ENCODE measurements around the gene KIF9.
"Not testable (repeated sequence)": the region's sequence is repeated elsewhere in the genome, so short reads cannot be mapped to it uniquely, and the experiment has no call there.

Gene KIF9

DNA sequence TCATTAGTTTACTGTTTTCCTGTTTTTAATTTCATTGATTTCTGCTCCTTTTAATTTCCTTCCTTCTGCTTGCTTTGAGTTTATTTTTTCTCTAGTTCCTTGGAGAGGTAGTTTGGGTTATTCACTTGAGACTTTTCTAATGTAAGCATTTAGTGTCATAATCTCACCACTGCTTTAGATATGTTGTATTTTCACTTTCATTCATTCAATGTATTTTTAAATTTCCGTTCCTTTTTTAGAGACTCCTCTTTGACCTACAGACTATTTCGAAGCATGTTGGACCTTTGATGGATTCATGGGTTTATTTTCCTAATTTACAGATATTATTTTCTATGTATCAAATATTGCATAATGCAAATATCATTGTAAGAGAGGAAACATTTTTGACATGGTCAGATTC, 23.4 kb upstream of the KIF9 start:
- Mint-ChIP-seq H3K4me3 (no peak overlapping the region), H3K27ac (ENCODE audit: low read depth) (no peak overlapping the region), H3K9me3 (no peaks in the 10 kb centered on the region), H3K27me3 (no peaks in the 10 kb centered on the region), H3K4me1 (peaks cover 14% of the 10 kb centered on the region), H3K36me3 (ENCODE audit: insufficient read depth) (peaks cover 32% of the 10 kb centered on the region)
- DNase-seq (ENCODE audit: low spot score in 2 of 2) (no peak), ATAC-seq (replicated peaks; ENCODE audit: extremely low read depth, poor library complexity, severe bottlenecking) (no peak)

DNA sequence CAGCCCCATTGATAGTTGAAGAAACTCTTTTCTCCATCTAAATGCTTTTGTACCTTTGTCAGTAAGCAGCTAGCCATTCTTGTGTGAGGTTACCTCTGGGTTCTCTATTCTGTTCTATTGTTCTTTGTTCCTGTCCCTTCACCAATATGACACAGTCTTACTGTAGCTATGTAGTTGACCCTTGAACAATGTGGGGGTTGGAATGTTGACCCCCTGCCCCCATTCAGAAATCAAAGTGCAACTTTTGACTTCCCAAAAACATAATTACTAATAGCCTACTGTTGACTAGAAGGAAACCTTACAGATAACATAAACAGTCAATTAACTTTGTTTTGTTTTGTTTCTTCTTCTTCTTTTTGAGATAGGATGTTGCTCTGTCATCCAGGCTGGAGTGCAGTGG, 18.9 kb upstream of the KIF9 start:
- no peaks in the 10 kb centered on the region for H3K9me3 Mint-ChIP-seq
- peaks cover 24% of the 10 kb centered on the region for H3K36me3 Mint-ChIP-seq (ENCODE audit: insufficient read depth)
- DNase-seq (ENCODE audit: low spot score in 2 of 2): no peak
- no peak overlapping the region for H3K27ac Mint-ChIP-seq (ENCODE audit: low read depth)
- no peaks in the 10 kb centered on the region for H3K27me3 Mint-ChIP-seq
- no peak overlapping the region for H3K4me3 Mint-ChIP-seq
- H3K4me1 Mint-ChIP-seq: peaks cover 20% of the 10 kb centered on the region
- no peak for ATAC-seq (replicated peaks; ENCODE audit: extremely low read depth, poor library complexity, severe bottlenecking)

DNA sequence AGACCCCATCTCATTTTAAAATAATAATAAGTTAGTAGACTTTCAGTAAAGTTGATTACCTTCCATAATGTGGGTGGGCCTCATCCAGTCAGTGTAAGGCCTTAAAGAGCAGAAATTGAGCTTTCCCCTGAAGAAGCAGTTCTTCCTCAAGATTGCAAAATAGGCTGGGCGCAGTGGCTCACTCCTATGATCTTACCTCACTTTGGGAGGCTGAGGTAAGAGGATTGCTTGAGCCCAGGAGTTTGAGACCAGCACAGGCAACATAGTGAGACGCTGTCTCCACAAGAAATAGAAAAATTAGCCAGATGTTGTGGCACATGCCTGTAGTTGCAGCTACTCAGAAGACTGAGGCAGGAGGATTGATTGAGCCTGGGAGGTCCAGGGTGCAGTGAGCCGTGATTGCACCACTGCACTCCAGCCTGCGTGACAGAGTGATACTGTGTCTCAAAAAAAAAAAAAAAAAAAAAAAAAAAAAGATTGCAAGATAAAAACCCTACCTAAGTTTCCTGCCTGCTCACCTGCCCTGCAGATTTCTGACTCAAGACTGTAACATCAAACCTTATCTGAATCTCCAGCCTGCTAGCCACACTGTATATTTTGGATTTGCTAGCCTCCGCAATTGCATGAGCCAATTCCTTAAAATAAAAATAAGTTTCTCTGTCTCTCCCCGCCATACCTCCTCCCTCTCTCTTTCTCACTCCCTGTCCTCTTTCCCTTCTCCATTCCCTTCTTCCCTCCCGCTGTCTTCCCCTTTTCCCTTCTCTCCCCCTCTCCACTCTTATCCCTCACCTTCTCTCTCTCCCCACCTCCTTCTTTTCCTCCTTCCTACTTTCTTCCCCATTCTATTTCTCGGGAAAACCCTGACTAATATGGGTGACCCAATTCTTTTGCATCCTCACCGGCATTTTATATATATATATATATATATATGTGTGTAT, 17.1 kb upstream of the KIF9 start:
- no peak overlapping the region for H3K27ac Mint-ChIP-seq (ENCODE audit: low read depth)
- peaks cover 37% of the 10 kb centered on the region for H3K4me1 Mint-ChIP-seq

DNA sequence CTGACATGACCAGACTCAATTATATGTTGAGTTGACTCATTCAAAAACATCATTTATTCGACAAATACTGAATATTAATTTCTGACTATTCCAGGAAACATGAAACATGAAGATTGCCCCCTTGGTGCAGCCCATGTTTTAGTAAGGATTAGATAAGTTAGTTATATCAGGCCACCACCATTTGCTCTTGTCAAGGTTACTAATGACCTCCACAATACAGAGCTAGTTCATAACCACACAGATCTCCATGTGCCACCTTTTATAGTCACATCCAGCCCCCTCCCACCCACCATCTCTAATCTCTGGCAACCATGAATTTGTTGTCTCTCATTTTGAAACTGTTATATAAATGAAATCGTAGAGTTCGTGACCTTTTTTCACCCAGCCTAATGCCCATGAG, 15.8 kb upstream of the KIF9 start:
- H3K36me3 Mint-ChIP-seq (ENCODE audit: insufficient read depth): peaks cover 23% of the 10 kb centered on the region
- H3K4me1 Mint-ChIP-seq: peaks cover 43% of the 10 kb centered on the region
- H3K27ac Mint-ChIP-seq (ENCODE audit: low read depth): no peak overlapping the region
- no peak for ATAC-seq (replicated peaks; ENCODE audit: extremely low read depth, poor library complexity, severe bottlenecking)
- H3K4me3 Mint-ChIP-seq: no peak overlapping the region
- H3K27me3 Mint-ChIP-seq: no peaks in the 10 kb centered on the region
- no peak for DNase-seq (ENCODE audit: low spot score in 2 of 2)
- no peaks in the 10 kb centered on the region for H3K9me3 Mint-ChIP-seq

More for the DNA sequence above, 17.1 kb upstream of the KIF9 start:
- no peak overlapping the region for H3K4me3 Mint-ChIP-seq
- no peak for ATAC-seq (replicated peaks; ENCODE audit: extremely low read depth, poor library complexity, severe bottlenecking)
- no peaks in the 10 kb centered on the region for H3K27me3 Mint-ChIP-seq
- DNase-seq (ENCODE audit: low spot score in 2 of 2): no peak
- peaks cover 26% of the 10 kb centered on the region for H3K36me3 Mint-ChIP-seq (ENCODE audit: insufficient read depth)
- H3K9me3 Mint-ChIP-seq: no peaks in the 10 kb centered on the region

DNA sequence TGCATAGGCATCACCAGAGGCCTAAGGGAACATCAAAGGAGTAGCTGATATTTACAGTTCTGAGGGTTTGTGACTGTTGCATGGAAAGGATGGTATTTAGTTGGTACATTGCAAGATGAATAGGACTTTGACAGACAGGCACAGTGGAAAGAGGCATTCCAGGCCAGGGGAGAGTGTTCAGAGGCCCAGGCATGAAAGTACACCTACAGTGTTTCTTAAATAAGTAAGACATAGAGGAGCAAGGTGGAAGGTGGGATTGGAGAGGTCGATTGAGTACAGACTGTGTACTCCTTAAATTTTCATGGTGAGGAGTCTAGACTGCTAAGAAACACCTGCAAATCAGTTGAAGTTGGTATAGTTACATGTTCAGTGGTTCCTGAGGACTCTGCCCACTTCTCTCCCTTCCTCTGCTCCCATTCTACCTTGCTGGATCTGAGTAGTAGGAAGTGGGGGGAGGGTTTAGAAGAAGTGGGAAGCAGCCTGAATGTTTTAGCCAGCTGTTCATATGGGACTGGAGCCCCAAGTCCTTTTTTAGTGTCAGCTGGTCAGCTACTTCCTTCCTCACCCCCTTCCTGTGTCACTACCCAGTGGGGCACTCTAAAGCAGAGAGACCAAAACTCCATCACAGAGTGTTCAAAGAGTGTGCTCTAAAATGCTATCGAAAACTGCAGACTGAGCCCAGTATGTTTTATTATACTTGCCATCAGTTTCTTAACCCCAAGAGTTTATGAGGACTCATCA, 14.1 kb upstream of the KIF9 start:
- no peaks in the 10 kb centered on the region for H3K9me3 Mint-ChIP-seq
- no peak overlapping the region for H3K4me3 Mint-ChIP-seq
- H3K36me3 Mint-ChIP-seq (ENCODE audit: insufficient read depth): peaks cover 13% of the 10 kb centered on the region

DNA sequence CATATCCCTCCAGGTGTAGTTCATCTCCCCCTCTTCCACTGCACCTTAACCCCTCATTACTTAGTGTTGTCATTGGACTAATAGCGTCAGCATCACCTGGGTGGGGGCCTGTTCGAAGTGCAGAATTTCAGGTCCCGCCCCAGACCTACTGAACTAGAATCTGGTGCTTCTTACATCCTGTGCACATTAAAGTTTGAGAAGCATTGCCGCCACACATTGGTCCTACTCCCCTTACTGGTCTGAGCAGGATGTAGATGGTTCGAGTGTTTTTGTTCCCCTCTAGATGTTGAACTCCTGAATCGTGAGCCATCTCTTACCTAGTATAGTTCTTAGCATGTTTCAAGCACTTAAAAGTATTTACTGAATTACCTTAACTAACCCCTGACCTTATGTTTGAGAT, 13.4 kb upstream of the KIF9 start:
- no peak for ATAC-seq (replicated peaks; ENCODE audit: extremely low read depth, poor library complexity, severe bottlenecking)
- H3K4me3 Mint-ChIP-seq: no peak overlapping the region
- H3K4me1 Mint-ChIP-seq: peaks cover 39% of the 10 kb centered on the region
- no peaks in the 10 kb centered on the region for H3K9me3 Mint-ChIP-seq
- H3K27ac Mint-ChIP-seq (ENCODE audit: low read depth): peak overlapping the region; percentile 25
- H3K36me3 Mint-ChIP-seq (ENCODE audit: insufficient read depth): peaks cover 10% of the 10 kb centered on the region
- no peaks in the 10 kb centered on the region for H3K27me3 Mint-ChIP-seq
- no peak for DNase-seq (ENCODE audit: low spot score in 2 of 2)

More for the DNA sequence above, 14.1 kb upstream of the KIF9 start:
- ATAC-seq (replicated peaks; ENCODE audit: extremely low read depth, poor library complexity, severe bottlenecking): no peak
- Mint-ChIP-seq H3K4me1 (peaks cover 39% of the 10 kb centered on the region), H3K27me3 (no peaks in the 10 kb centered on the region), H3K27ac (ENCODE audit: low read depth) (peak overlapping the region; percentile 25)
- no peak for DNase-seq (ENCODE audit: low spot score in 2 of 2)

DNA sequence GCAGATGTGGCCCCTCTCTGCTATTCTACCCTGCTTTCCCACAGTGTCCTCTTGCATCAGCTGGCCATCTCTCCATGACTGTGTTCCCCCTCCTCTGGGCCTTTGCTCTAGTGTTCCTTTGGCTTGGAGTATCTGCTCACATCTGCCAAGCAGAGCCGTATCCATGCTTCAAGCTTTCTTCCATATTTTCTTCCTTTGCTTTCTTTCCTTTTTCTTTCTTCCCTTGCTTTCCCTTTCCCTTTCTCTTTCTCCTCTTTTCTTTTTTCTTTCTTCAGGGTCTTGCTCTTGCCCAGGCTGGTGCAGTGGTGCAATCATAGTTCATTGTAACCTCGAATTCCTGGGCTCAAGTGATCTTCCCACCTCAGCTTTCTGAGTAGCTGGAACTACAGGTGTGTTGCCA, 12.7 kb upstream of the KIF9 start:
- DNase-seq (ENCODE audit: low spot score in 2 of 2): no peak
- Mint-ChIP-seq H3K4me1 (peaks cover 44% of the 10 kb centered on the region), H3K27ac (ENCODE audit: low read depth) (peak overlapping the region; percentile 25), H3K4me3 (no peak overlapping the region), H3K9me3 (no peaks in the 10 kb centered on the region), H3K27me3 (no peaks in the 10 kb centered on the region), H3K36me3 (ENCODE audit: insufficient read depth) (peaks cover 14% of the 10 kb centered on the region)
- ATAC-seq (replicated peaks; ENCODE audit: extremely low read depth, poor library complexity, severe bottlenecking): no peak

DNA sequence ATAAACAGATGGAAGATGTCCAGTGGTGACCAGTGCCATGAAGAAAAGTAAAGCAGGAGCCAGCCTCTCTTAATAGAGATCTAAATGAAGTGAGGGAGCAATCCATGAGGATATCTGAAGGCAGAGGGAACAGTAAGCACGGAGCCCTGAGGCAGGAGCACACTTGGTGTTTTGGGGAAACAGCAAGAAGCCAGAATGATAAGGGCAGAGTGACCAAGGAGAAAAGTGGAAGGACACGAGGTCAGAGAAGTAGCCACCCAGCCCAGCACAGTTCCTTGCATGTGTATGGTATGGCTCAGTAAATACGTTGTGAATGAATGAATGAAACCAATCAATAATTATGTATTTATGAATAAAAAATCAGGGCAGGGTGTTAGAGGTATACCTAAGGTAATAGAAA, 11.8 kb upstream of the KIF9 start:
- Mint-ChIP-seq H3K27ac (ENCODE audit: low read depth) (no peak overlapping the region), H3K9me3 (no peaks in the 10 kb centered on the region), H3K36me3 (ENCODE audit: insufficient read depth) (peaks cover 17% of the 10 kb centered on the region), H3K4me3 (no peak overlapping the region), H3K27me3 (no peaks in the 10 kb centered on the region), H3K4me1 (peaks cover 52% of the 10 kb centered on the region)
- DNase-seq (ENCODE audit: low spot score in 2 of 2) (no peak), ATAC-seq (replicated peaks; ENCODE audit: extremely low read depth, poor library complexity, severe bottlenecking) (no peak)

DNA sequence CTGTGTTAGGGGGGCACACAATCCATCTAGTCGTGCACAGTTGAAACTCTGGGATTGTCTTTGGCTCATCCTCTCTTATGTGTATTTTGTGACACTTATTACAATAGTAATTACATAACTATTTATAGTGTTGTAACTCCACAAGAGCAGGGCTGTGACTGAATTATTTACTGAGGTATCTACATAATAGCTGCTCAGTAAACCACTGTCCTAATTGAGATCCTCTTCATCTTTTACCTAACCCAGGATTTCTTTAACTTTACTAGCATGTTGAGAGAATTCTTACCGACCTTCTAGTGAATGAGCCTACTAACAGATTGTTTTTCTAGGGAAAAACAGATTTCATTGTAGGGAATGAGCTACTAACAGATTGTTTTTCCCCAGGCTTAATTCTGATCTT, 11.2 kb upstream of the KIF9 start:
- H3K4me3 Mint-ChIP-seq: no peak overlapping the region
- peaks cover 22% of the 10 kb centered on the region for H3K36me3 Mint-ChIP-seq (ENCODE audit: insufficient read depth)
- no peak overlapping the region for H3K27ac Mint-ChIP-seq (ENCODE audit: low read depth)
- H3K27me3 Mint-ChIP-seq: no peaks in the 10 kb centered on the region
- ATAC-seq (replicated peaks; ENCODE audit: extremely low read depth, poor library complexity, severe bottlenecking): no peak
- H3K9me3 Mint-ChIP-seq: no peaks in the 10 kb centered on the region
- peaks cover 53% of the 10 kb centered on the region for H3K4me1 Mint-ChIP-seq
- no peak for DNase-seq (ENCODE audit: low spot score in 2 of 2)

DNA sequence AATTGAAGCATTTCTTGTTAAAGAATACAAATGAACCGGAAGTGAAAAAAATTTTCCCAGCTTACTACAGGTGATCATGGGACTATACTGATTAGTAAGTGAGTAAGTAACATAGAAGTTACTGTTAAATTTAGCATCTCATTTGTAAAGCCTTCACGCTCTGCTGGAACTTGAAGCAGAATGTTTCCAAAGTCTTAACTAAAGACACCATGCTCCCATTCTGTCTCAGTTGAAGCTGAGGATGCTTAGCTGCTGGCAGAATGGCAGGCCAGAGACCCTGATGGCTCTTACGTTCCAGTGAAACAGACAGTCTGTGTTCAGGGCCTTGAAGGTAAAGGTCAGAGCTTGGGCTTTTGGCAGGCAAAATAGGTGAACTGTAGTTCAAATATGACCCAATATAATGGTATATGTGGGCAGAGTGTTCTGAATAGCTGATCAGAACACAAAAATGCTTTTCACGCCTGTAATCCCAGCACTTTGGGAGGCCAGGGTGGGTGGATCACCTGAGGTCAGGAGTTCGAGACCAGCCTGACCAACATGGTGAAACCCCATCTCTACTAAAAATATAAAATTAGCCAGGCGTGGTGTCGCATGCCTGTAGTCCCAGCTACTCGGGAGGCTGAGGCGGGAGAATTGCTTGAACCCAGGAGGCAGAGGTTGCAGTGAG, 9.3 kb upstream of the KIF9 start:
- peaks cover 27% of the 10 kb centered on the region for H3K36me3 Mint-ChIP-seq (ENCODE audit: insufficient read depth)
- ATAC-seq (replicated peaks; ENCODE audit: extremely low read depth, poor library complexity, severe bottlenecking): not testable (repeated sequence)

DNA sequence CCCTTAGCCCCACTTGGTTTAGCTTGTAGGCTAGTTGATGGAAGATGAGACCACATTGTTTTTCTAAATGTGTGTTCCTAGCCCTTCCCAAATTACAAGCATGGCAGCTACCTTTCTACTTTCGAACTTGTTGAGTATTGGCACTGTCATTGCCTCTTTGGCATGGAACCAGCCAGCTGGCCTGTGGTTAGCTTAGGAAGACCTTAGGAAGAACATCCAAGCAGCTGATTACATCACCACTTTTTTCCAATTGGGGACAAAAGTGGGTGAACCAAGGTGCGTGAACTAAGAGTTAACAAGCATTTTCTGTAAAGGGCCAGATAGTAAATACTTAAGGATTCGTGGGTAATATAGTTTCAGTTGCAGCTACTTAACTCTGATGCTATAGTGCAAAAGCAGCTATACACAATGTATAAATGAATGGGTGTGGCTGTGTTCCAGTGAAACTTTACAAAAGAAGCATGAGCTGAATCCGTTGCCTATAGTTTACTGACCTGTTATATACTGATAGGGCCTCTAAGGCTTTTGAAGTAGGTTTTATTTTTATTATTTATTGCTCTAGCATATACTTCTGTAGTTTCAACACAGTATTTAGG, 8.7 kb upstream of the KIF9 start:
- Mint-ChIP-seq H3K9me3 (no peaks in the 10 kb centered on the region), H3K4me3 (no peak overlapping the region), H3K27me3 (no peaks in the 10 kb centered on the region), H3K27ac (ENCODE audit: low read depth) (no peak overlapping the region), H3K4me1 (peaks cover 47% of the 10 kb centered on the region), H3K36me3 (ENCODE audit: insufficient read depth) (peaks cover 26% of the 10 kb centered on the region)
- ATAC-seq (replicated peaks; ENCODE audit: extremely low read depth, poor library complexity, severe bottlenecking) (no peak), DNase-seq (ENCODE audit: low spot score in 2 of 2) (no peak)

More for the DNA sequence above, 9.3 kb upstream of the KIF9 start:
- not testable (repeated sequence) for H3K27me3 Mint-ChIP-seq; H3K4me3 Mint-ChIP-seq; DNase-seq (ENCODE audit: low spot score in 2 of 2); H3K27ac Mint-ChIP-seq (ENCODE audit: low read depth); H3K9me3 Mint-ChIP-seq
- peaks cover 49% of the 10 kb centered on the region for H3K4me1 Mint-ChIP-seq
